OCI-LY1 (cell line): Measurements from ENCODE around the gene CASP6.

Source experiments
- CTCF ChIP-seq: fragments of 200-600 bp; sonication (generic), shearing (Covaris generic); IDR thresholded peaks from 2 replicates; pipeline ENCODE4 v1.5.1; 2017; ENCODE audit warnings: mild to moderate bottlenecking, antibody characterized with exemption, low read length, moderate library complexity, mixed read lengths
- EZH2 ChIP-seq: fragments of 200-600 bp; sonication (generic), shearing (Covaris generic); IDR thresholded peaks from 2 replicates; pipeline ENCODE4 v1.8.0; 2017; ENCODE audit warnings: borderline replicate concordance, mixed run types, mild to moderate bottlenecking, antibody characterized with exemption, low read length, moderate library complexity, mixed read lengths

GRCh38 chr4:109699553-109700225 lies 3.6 kb downstream of the CASP6 start:
- no peak for TF ChIP-seq CTCF
- TF ChIP-seq EZH2, result no peak
